OCI-LY3 (cell line): ENCODE results near the gene OR8A1.
"Not testable (repeated sequence)": the region's sequence is repeated elsewhere in the genome, so short reads cannot be mapped to it uniquely, and the experiment has no call there.

Source experiments
- H2AFZ ChIP-seq: fragments of 200-600, 300-600 bp; shearing (Covaris generic); 2 replicates; pipeline ENCODE4 v1.6.0; 2014; ENCODE audit warnings: antibody characterized with exemption, low read depth, low read length
- H3K27ac ChIP-seq: fragments of 200-600, 300-600 bp; sonication (generic); 2 replicates; pipeline ENCODE4 v1.5.1; 2014; ENCODE audit warnings: mild to moderate bottlenecking, low read length, moderate library complexity, mixed read lengths
- H3K27me3 ChIP-seq: fragments of 200-600, 300-600 bp; sonication (generic); 2 replicates; pipeline ENCODE4 v1.6.1; 2014; ENCODE audit warnings: low read depth, low read length, mixed read lengths
- H3K36me3 ChIP-seq: fragments of 200-600, 300-600 bp; sonication (generic); replicated peaks from 2 replicates; pipeline ENCODE3; 2014; ENCODE audit warnings: low read depth, low read length, mixed read lengths
- H3K4me1 ChIP-seq: fragments of 300-600, 200-600 bp; sonication (generic); 2 replicates; pipeline ENCODE4 v1.6.1; 2014; ENCODE audit warnings: low read length, mixed read lengths
- H3K4me2 ChIP-seq: fragments of 200-600, 300-600 bp; sonication (generic); 2 replicates; pipeline ENCODE4 v1.6.1; 2014; ENCODE audit warnings: low read length, mixed read lengths
- H3K4me3 ChIP-seq: fragments of 300-600, 200-600 bp; sonication (generic); 2 replicates; pipeline ENCODE4 v1.5.1; 2014; ENCODE audit warnings: antibody characterized with exemption, mild to moderate bottlenecking, low read length, moderate library complexity
- H3K79me2 ChIP-seq: fragments of 300-600, 200-600 bp; shearing (Covaris generic); 2 replicates; pipeline ENCODE4 v1.6.1; 2014; ENCODE audit warnings: mild to moderate bottlenecking, low read length, mixed read lengths
- H3K9ac ChIP-seq: fragments of 300-600, 200-600 bp; shearing (Covaris generic); 2 replicates; pipeline ENCODE4 v1.6.0; 2014; ENCODE audit warnings: mild to moderate bottlenecking, low read length, moderate library complexity
- H3K9me3 ChIP-seq: fragments of 200-600, 300-600 bp; shearing (Covaris generic); 2 replicates; pipeline ENCODE4 v1.6.1; 2014; ENCODE audit warnings: low read length, mixed read lengths; ENCODE audit not compliant: insufficient read depth
- H4K20me1 ChIP-seq: fragments of 200-600, 300-600 bp; sonication (generic); 2 replicates; pipeline ENCODE4 v1.6.1; 2016; ENCODE audit warnings: low read length, mixed read lengths; ENCODE audit not compliant: insufficient read depth
- CTCF ChIP-seq: fragments of 200-600, 300-600 bp; sonication (generic); IDR thresholded peaks from 2 replicates; pipeline ENCODE4 v1.5.1; 2014; ENCODE audit warnings: antibody characterized with exemption, low read length, low read depth
- EZH2phosphoT487 ChIP-seq: fragments of 200-600 bp; shearing (Covaris generic); IDR thresholded peaks from 2 replicates; pipeline ENCODE4 v1.6.1; 2018; ENCODE audit warnings: antibody characterized with exemption, mixed run types, low read depth

Gene OR8A1

GRCh38 chr11:124597626-124598025 is 27.8 kb downstream of the OR8A1 start:
- Histone ChIP-seq H3K4me1 (no peaks in the 10 kb centered on the region), H3K9me3 (no peaks in the 10 kb centered on the region), H3K27me3 (peaks cover 16% of the 10 kb centered on the region), H3K4me2 (no peak overlapping the region), H3K36me3 (no peaks in the 10 kb centered on the region), H2AFZ (no peak overlapping the region), H4K20me1 (no peaks in the 10 kb centered on the region), H3K9ac (no peak overlapping the region), H3K27ac (no peak overlapping the region), H3K4me3 (no peak overlapping the region), H3K79me2 (no peaks in the 10 kb centered on the region)
- no peak for TF ChIP-seq CTCF
- no peak for TF ChIP-seq EZH2phosphoT487

GRCh38 chr11:124600621-124601320 is 31.0 kb downstream of the OR8A1 start:
- Histone ChIP-seq H3K4me2 (no peak overlapping the region), H3K27me3 (peaks cover 9% of the 10 kb centered on the region), H2AFZ (no peak overlapping the region), H3K4me1 (peaks cover 7% of the 10 kb centered on the region), H3K27ac (no peak overlapping the region), H3K9me3 (no peaks in the 10 kb centered on the region), H3K9ac (no peak overlapping the region), H3K79me2 (no peaks in the 10 kb centered on the region), H3K4me3 (no peak overlapping the region), H3K36me3 (no peaks in the 10 kb centered on the region), H4K20me1 (no peaks in the 10 kb centered on the region)
- TF ChIP-seq EZH2phosphoT487 (no peak), CTCF (no peak)

- TF ChIP-seq EZH2phosphoT487 = no peak
- TF ChIP-seq CTCF = no peak
- Histone ChIP-seq H3K79me2 (no peaks in the 10 kb centered on the region), H3K4me3 (no peak overlapping the region), H3K27ac (no peak overlapping the region), H3K4me1 (peaks cover 12% of the 10 kb centered on the region), H3K27me3 (peaks cover 8% of the 10 kb centered on the region), H4K20me1 (no peaks in the 10 kb centered on the region), H3K36me3 (no peaks in the 10 kb centered on the region), H2AFZ (no peak overlapping the region), H3K4me2 (no peak overlapping the region), H3K9ac (no peak overlapping the region), H3K9me3 (no peaks in the 10 kb centered on the region)
Observed at GRCh38 chr11:124602193-124602592, 32.4 kb downstream of the OR8A1 start.

- not testable (repeated sequence) for H3K9ac ChIP-seq, H3K27ac ChIP-seq, H3K79me2 ChIP-seq, H3K4me2 ChIP-seq, H3K4me3 ChIP-seq, H4K20me1 ChIP-seq, H3K27me3 ChIP-seq, H2AFZ ChIP-seq, H3K36me3 ChIP-seq, H3K9me3 ChIP-seq
- H3K4me1 ChIP-seq = peaks cover 12% of the 10 kb centered on the region
Observed at GRCh38 chr11:124602723-124603122, 32.9 kb downstream of the OR8A1 start.
